ENCODE data around the gene CAPZB.

The CAPZB gene

GRCh38 chr1:19496527-19496874, 11.2 kb upstream of the CAPZB start:
- DNase-seq = no peak

GRCh38 chr1:19495799-19496526, 10.6 kb upstream of the CAPZB start:
- DNase-seq = no peak

GRCh38 chr1:19495000-19495656, 9.8 kb upstream of the CAPZB start:
- DNase-seq = no peak

- no peak for DNase-seq
Measured at GRCh38 chr1:19493547-19493946, 8.2 kb upstream of the CAPZB start.

GRCh38 chr1:19489996-19490395, 4.7 kb upstream of the CAPZB start:
- no peak for DNase-seq

DNA sequence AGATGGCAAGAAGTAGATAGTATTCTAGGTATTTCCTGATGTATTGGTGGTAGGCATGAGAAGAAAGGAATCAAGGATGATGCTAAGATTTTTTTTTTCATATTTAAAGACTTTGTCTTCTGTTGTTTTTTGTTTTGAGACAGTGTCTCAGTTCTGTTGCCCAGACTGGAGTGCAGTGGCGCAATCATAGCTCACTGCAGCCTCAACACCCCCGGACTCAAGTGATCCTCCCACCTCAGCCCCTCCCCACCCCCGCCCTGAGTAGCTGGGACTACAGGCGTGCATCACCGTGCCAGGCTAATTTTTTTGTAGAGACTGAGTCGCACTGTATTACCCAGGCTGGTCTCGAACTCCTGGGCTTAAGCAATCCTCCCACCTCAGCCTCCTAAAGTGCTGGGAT, 2.8 kb upstream of the CAPZB start:
- peak; percentile 31 to 32 for DNase-seq

- DNase-seq = peak in 1 of 2 donors; percentile 27
Measured at GRCh38 chr1:19484798-19485361, 459 bp downstream of the CAPZB start.

DNA sequence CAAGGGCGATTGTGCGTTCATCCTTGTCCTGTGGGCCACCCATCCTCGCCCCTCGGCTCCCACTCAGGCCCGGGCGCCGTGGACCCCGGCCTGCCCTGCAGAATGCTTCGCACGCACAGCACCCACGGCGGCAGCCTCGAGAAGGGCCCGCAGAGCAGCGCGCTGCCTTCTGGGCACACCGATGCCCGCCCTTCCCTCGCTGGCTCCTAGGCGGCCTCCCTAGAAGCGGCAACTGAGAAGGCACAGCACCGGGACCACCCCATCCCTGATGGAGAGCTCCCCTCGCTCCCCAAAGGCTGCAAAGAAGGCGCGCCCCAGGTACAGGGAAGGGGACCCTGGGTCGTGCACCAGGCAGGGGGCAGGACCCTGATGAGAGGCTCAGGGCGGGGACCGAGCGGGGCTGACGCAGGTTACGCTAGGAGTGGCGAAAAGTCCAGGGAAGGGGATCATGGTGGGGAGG, 971 bp downstream of the CAPZB start:
- DNase-seq = peak in 1 of 2 donors; percentile 16

DNA sequence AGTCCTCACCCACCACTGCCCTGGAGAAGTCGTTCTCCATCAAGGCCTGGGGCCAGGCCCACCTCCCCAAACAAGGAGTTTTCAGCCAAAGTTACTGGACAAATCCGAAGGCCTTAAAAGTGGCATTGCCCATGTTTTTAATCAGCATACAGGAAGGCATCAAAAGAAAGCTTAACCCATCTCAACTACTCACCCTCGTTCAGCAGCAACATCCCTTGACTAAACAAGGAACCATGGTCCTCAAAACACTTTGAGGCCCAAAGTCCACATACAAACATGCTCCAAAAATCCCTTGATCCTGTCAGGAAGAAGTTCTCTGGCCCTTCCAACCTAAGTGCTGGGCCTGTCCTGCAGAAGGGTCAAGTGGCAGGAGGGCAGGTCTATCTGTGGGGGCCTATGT, 1.6 kb downstream of the CAPZB start:
- DNase-seq = no peak

DNA sequence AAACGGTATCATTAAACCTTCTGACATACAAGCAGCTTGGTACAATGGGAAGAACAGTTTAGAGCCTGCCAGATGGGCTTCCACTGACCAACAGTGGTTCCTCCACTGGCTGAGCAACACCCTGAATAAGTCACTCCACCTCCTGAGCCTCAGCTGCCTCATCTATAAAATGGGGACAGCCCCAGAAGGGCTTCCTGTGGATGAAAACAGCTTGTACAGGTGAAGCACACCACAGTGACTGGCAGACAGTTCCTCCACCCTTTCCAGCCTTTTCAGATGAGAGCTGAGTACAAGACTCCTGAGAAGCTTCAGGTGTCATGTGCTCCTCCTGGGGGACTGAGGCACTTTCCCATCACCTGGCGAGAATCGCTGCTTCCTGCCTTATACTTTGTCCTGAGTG, 2.1 kb downstream of the CAPZB start:
- peak in 1 of 2 donors; percentile 30 for DNase-seq

- DNase-seq = no peak
Measured at GRCh38 chr1:19481826-19482398, 3.4 kb downstream of the CAPZB start.

DNA sequence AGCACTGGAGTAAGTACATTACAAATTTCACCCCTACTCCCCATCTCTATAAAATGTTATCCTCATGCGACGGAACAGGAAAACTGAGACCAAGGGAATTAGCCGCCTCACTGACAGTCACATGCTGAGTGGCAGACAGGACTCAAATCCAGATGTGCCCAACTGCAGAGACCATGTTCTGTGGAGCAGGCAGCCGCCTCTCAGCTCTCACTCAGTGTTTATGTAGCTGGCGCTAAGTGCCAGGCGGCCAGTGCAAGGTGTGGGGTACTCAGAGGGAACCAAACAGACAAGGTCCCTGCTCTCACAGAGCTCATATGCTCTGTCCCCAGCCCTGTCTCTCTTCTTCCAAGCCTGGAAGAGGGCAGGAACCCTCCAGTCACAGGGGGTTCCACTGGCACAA, 5.1 kb downstream of the CAPZB start:
- no peak for DNase-seq

- no peak for DNase-seq
Measured at GRCh38 chr1:19479351-19480120, 5.8 kb downstream of the CAPZB start.

DNA sequence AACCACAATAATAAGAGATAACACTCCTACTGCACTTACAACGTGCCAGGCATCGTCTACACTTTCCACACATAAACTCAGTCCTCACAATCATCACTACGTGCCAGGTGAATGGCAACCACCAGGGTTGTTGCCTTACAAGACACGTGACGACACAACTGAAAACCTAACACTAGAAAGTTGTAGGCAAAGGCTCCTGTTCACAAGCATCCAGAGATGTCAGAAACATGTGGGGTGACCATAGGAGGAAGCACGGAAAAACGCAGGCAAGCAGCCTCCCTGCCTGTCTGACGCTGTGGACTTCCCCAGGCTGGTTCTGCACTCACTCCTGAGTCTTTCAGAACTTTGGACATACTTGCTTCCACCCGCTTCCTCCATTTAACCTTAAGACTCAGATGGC, 7.0 kb downstream of the CAPZB start:
- DNase-seq = no peak

DNA sequence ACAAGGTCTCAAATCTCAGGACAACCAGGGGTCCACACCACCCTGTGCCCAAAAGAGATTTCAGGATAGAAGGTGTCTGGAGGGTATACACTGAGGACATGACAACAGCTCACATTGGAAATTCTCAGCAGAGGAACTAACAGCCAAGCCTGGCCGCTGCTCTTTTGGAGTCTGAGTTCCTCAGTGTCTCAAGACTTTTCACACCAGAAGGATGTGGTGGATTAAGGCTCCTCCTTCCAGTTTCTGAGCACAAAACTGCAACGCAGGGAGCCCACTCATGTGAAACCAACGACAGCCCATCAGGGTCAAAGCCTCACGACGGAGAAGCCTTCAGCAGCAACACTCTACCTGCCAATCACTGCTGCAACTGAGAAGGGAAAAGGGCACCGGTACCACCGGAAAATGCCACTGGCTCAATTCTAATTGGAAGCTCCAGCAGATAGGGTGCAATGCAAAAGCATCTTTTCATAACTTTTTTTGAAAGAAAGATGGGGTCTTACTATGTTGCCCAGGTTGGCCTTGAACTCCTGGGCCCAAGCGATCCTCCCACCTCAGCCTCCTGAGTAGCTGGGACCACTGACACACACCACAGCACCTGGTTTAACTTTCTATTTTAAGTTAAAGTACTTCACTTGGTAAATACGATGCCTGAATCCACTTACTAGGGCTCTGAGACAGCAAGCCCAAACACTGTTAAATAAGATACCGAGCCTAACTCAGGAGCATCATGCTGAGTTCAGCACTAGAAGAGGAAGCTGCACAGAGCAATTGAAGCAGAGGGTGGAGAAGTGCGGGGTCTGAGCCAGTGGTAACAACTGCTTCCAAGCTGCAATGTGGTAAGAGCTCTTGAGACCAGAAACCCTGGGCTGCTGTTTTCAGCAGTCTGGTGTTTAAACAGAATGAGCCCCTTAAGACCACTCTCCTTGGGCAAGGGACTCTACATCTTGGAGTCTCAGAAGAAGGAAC, 7.8 kb downstream of the CAPZB start:
- DNase-seq = no peak

GRCh38 chr1:19476450-19477190, 8.7 kb downstream of the CAPZB start:
- DNase-seq = peak in 1 of 2 donors; percentile 27

DNA sequence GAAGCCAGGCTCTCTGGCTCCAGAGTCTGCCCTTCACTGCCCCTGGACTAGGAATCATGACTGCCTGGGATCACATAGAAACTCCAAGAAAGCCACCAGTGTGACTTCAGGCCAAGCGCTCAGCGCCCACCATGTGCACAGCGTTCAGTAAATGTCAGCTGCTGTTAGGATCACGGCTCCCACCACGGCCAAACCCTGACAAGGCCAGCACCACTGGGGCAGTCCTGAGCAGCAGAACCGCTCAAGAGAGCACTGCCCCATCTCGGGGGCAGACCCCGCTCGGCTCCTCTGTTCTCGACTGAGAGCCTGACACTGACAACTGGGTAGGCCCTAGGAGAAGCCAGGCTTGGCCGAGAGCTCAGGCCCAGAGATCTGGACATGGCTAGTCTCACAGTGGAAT, 10.0 kb downstream of the CAPZB start:
- no peak for DNase-seq

GRCh38 chr1:19472174-19472573, 13.2 kb downstream of the CAPZB start:
- DNase-seq = no peak

DNA sequence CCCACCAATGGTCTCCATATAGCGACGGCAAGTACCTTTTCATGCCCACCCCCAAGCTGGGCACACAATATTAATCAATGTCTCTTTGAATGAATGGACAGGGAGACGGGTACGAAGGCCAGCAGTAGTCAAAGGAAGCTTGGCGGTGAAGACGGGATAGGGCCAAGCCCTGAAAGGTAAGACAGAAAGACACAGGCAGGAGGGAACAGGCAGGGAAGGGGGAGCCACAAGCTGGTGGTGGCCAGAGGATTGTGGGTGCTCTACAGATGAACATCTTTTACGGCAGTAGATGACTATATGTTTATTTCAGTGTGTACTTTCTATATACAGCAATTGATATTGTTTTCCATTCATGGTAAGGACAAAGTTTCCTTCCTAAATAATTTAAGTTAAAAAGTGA, 16.3 kb downstream of the CAPZB start:
- DNase-seq = no peak

DNA sequence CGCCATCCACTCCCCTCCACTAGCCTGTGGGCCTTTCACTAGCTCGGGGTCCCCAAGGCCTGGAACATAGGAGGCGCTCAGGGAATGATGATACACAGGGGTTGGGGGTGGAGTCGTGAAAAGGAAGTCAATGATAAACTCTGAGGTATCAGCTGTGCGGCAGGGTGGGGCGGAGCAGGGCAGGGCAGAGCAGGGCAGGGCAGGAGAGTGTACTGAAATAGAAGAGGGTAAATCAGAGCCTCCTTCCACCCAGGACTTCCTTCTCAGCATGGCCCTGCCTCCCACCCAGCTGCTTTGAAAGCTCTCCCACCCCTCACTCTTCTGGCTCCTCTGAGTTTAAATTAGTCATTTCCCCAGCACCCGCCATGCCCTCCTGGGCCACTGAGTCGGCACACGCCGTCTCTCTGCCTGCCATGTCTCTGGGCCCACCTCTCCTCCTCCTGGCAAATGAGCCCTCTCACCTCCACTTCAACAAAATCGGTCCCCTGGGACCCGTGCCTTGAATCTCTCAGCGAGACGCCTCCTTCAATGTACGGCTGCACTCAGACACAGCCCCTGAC, 16.9 kb downstream of the CAPZB start:
- DNase-seq = peak; percentile 67 to 71
